SH-SY5Y (cell line): ENCODE data around the gene ZBTB21.

Experiments
- GATA2 ChIP-seq: IDR thresholded peaks from 2 replicates; pipeline ENCODE4 v1.6.1; 2011; ENCODE audit warnings: mild to moderate bottlenecking, low read depth, low read length
- GATA3 ChIP-seq: IDR thresholded peaks from 2 replicates; pipeline ENCODE4 v1.6.1; 2011; ENCODE audit warnings: low read depth, mild to moderate bottlenecking, low read length, moderate library complexity

DNA sequence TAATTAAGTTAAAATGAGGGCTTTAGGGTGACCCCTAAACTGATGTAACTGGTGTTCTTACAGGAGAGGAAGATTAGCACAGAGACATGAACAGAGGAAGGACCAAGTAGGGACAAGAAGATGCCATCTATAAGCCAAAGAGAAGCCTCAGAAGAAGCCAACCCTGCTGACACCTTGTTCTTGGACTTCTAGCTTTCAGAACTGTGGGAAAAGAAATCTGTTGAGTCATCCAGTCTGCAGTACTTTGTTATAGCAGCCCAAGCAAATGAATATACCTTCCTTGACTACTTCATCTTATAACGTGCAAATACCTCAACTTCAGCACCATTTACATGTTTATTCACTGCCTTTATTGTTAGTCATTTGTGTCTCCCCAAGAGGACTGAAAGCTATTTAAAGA, 3.4 kb downstream of the ZBTB21 start:
- TF ChIP-seq GATA3 (no peak), GATA2 (no peak)
